Body of pancreas (tissue), 4 donors: ENCODE measurements around the gene GNB1L. TPM values are rescaled to one million over a fixed set of nuclear protein-coding genes. Genes with fewer than 3 reads are reported as not detected.

Source experiments
- ATAC-seq: fragments of 150-250 bp; one replicate; pipeline ENCODE4 v1.9.1; 2016
- DNase-seq, 4 donors: peaks; one replicate each; pipeline ENCODE4 v3.0.0-alpha.2; 2019
- H3K27ac ChIP-seq, 4 donors: fragments of 200-600 bp; sonication (generic); 1 replicate in 3 of 4; 2 replicates in 1 of 4; pipeline versions ENCODE4 v1.5.1 to v1.6.1; 2016 to 2019; ENCODE audit warnings: mild to moderate bottlenecking in 1 of 4, mixed read lengths in 1 of 4, moderate library complexity in 1 of 4
- H3K27me3 ChIP-seq, 2 donors: fragments of 200-600 bp; sonication (generic); one replicate each; pipeline ENCODE4 v1.6.0; 2016; ENCODE audit warnings: mild to moderate bottlenecking in 1 of 2
- H3K36me3 ChIP-seq, 2 donors: fragments of 200-600 bp; sonication (generic); replicated peaks in 1 of 2; 2 replicates each; pipeline ENCODE4 v1.5.1; 2016; ENCODE audit warnings: low read depth in 2 of 2; ENCODE audit not compliant: insufficient read depth in 1 of 2
- H3K4me1 ChIP-seq: fragments of 200-600 bp; sonication (generic); one replicate; pipeline ENCODE4 v1.6.0; 2016
- H3K4me3 ChIP-seq, 2 donors: fragments of 200-600 bp; sonication (generic); 1 replicate in 1 of 2; 2 replicates in 1 of 2; pipeline ENCODE4 v1.5.1; 2016 to 2019
- H3K9me3 ChIP-seq, 3 donors: fragments of 200-600 bp; sonication (generic); 1 replicate in 2 of 3; 2 replicates in 1 of 3; pipeline ENCODE4 v1.5.1; 2016
- CTCF ChIP-seq, 7 experiments: fragments of 450-650 bp in 4 of 7; fragments of 200-600 bp in 3 of 7; sonication (generic) in 3 of 7; IDR thresholded peaks; one replicate each; pipeline ENCODE4 v1.5.1; 2016 to 2019; ENCODE audit warnings: antibody characterized with exemption in 7 of 7
- POLR2A ChIP-seq, 3 donors: fragments of 450-650 bp; IDR thresholded peaks; one replicate each; pipeline ENCODE4 v1.6.1; 2016; ENCODE audit warnings: antibody characterized with exemption in 3 of 3, mild to moderate bottlenecking in 2 of 3
- WGBS, 2 donors: methylation state at CpG; one replicate each; pipeline ENCODE4 v1.1.5; 2017; 5-methylcytosine and 5-hydroxymethylcytosine counted together
- intact Hi-C: fragments of 100-400 bp; cut with DNase I; formaldehyde crosslinking; loops from one replicate; pipeline ENCODE4 v1.15.1; 2023
- total RNA-seq, 2 donors: library from RNA; depleted of rRNA; stranded (reverse); fragments of >200 nt; gene quantifications; one replicate each; pipeline ENCODE4 v1.1.0, GENCODE V29; 2016

GNB1L gene
- total RNA-seq, 2 donors from 2014 or later: 1.3 to 3.3 TPM

GRCh38 chr22:19823191-19823901 lies 31.3 kb downstream of the GNB1L start:
- ATAC-seq (no peak), DNase-seq (peak in 2 of 4 donors; percentile 6 to 9)
- H3K27ac ChIP-seq: no peak overlapping the region
- intact Hi-C loops: no loop called here
- no peaks in the 10 kb centered on the region for H3K27me3 ChIP-seq
- no peaks in the 10 kb centered on the region for H3K9me3 ChIP-seq
- H3K36me3 ChIP-seq: no peaks in the 10 kb centered on the region
- TF ChIP-seq POLR2A (IDR thresholded peaks at IDR 0.05) (no peak), CTCF (IDR thresholded peaks at IDR 0.05) (no peak)
- no peaks in the 10 kb centered on the region for H3K4me1 ChIP-seq
- H3K4me3 ChIP-seq: no peak overlapping the region
- 76 to 77% methylated on average over 8 to 11 of the region's 11 CpGs for WGBS, 2 donors

GRCh38 chr22:19822301-19823117 lies 32.2 kb downstream of the GNB1L start:
- H3K4me1 ChIP-seq: no peaks in the 10 kb centered on the region
- DNase-seq (peak in 2 of 4 donors; percentile 6 to 7), ATAC-seq (no peak)
- H3K9me3 ChIP-seq: no peaks in the 10 kb centered on the region
- no peaks in the 10 kb centered on the region for H3K36me3 ChIP-seq
- WGBS, 2 donors: 86% methylated on average over 7 to 14 of the region's 18 CpGs
- no peak for TF ChIP-seq POLR2A (IDR thresholded peaks at IDR 0.05)
- intact Hi-C loops: no loop called here
- H3K27me3 ChIP-seq: no peaks in the 10 kb centered on the region
- no peak overlapping the region for H3K27ac ChIP-seq
- H3K4me3 ChIP-seq: no peak overlapping the region

GRCh38 chr22:19821523-19822300 lies 33.0 kb downstream of the GNB1L start:
- TF ChIP-seq POLR2A (IDR thresholded peaks at IDR 0.05) (no peak), CTCF (IDR thresholded peaks at IDR 0.05) (no peak)
- no peaks in the 10 kb centered on the region for H3K27me3 ChIP-seq
- intact Hi-C loops: no loop called here
- H3K4me3 ChIP-seq: no peak overlapping the region
- H3K4me1 ChIP-seq: no peaks in the 10 kb centered on the region
- ATAC-seq (no peak), DNase-seq (peak in 2 of 4 donors; percentile 7 to 10)
- H3K9me3 ChIP-seq: no peaks in the 10 kb centered on the region
- H3K36me3 ChIP-seq: no peaks in the 10 kb centered on the region
- H3K27ac ChIP-seq: no peak overlapping the region
- WGBS, 2 donors: 84 to 90% methylated on average over 9 to 18 of the region's 20 CpGs

GRCh38 chr22:19820880-19821522 lies 33.7 kb downstream of the GNB1L start:
- TF ChIP-seq CTCF (IDR thresholded peaks at IDR 0.05) (no peak), POLR2A (IDR thresholded peaks at IDR 0.05) (no peak)
- Histone ChIP-seq H3K9me3 (no peaks in the 10 kb centered on the region), H3K4me1 (no peaks in the 10 kb centered on the region), H3K4me3 (no peak overlapping the region), H3K27ac (no peak overlapping the region), H3K27me3 (no peaks in the 10 kb centered on the region), H3K36me3 (no peaks in the 10 kb centered on the region)
- no peak for ATAC-seq
- DNase-seq: peak in 2 of 4 donors; percentile 5
- intact Hi-C loops: no loop called here
- WGBS, 2 donors: 88 to 94% methylated on average over 15 to 18 of the region's 18 CpGs
